Gastroesophageal sphincter (tissue), 3 donors: ENCODE data around the gene ANK3.

Source experiments
- CTCF ChIP-seq, 4 experiments: fragments of 200-600 bp in 2 of 4; fragments of 450-650 bp in 2 of 4; sonication (generic) in 1 of 4; IDR thresholded peaks; one replicate each; pipeline ENCODE4 v1.5.1; 2017 to 2019; ENCODE audit warnings: antibody characterized with exemption in 4 of 4, mild to moderate bottlenecking in 2 of 4, moderate library complexity in 2 of 4
- EP300 ChIP-seq: sonication (generic); formaldehyde crosslinking; IDR thresholded peaks from one replicate; pipeline ENCODE4 v1.6.1; 2017; ENCODE audit warnings: antibody characterized with exemption, mild to moderate bottlenecking
- POLR2A ChIP-seq, 2 donors: fragments of 450-650 bp; IDR thresholded peaks; one replicate each; pipeline ENCODE4 v1.6.1; 2017; ENCODE audit warnings: antibody characterized with exemption in 2 of 2, mild to moderate bottlenecking in 2 of 2, moderate library complexity in 1 of 2
- POLR2AphosphoS5 ChIP-seq: sonication (generic); formaldehyde crosslinking; IDR thresholded peaks from one replicate; pipeline ENCODE4 v1.6.1; 2017; ENCODE audit warnings: antibody characterized with exemption

- TF ChIP-seq CTCF (IDR thresholded peaks at IDR 0.05) (no peak), EP300 (no peak), POLR2AphosphoS5 (no peak), POLR2A (IDR thresholded peaks at IDR 0.05) (no peak)
Observed at GRCh38 chr10:60292998-60293397, 96.7 kb downstream of the ANK3 start.
